Muscle layer of colon (tissue), 2 donors: ENCODE results near the gene ARPC2.

ENCODE experiments used
- H3K27ac ChIP-seq: one replicate; pipeline ENCODE4 v1.7.0; 2013; ENCODE audit warnings: low read depth, mild to moderate bottlenecking, low read length, moderate library complexity
- H3K27me3 ChIP-seq, 2 donors: one replicate each; pipeline ENCODE4 v1.7.0; 2013; ENCODE audit warnings: low read length in 2 of 2, mild to moderate bottlenecking in 2 of 2; ENCODE audit not compliant: insufficient read depth in 2 of 2, control insufficient read depth in 1 of 2
- H3K36me3 ChIP-seq: one replicate; pipeline ENCODE4 v1.7.0; 2013; ENCODE audit warnings: mild to moderate bottlenecking, low read length; ENCODE audit not compliant: insufficient read depth
- H3K4me1 ChIP-seq: one replicate; pipeline ENCODE4 v1.7.0; 2013; ENCODE audit warnings: mild to moderate bottlenecking, low read length; ENCODE audit not compliant: insufficient read depth
- H3K4me3 ChIP-seq, 2 donors: one replicate each; pipeline ENCODE4 v1.7.0; 2013; ENCODE audit warnings: low read length in 2 of 2, low read depth in 1 of 2, mild to moderate bottlenecking in 1 of 2, moderate library complexity in 1 of 2
- H3K9ac ChIP-seq: one replicate; pipeline ENCODE4 v1.7.0; 2013; ENCODE audit warnings: low read length
- H3K9me3 ChIP-seq: one replicate; pipeline ENCODE4 v1.7.0; 2013; ENCODE audit warnings: mild to moderate bottlenecking, low read length
- donor health status: abdominal sarcoma.
- donor health status: Adenocarcinoma of cecum.

The ARPC2 gene

GRCh38 chr2:218257390-218257981 is 40.5 kb downstream of the ARPC2 start:
- Histone ChIP-seq H3K9me3 (no peaks in the 10 kb centered on the region), H3K36me3 (peaks cover 38% of the 10 kb centered on the region), H3K4me1 (peaks cover 42% of the 10 kb centered on the region), H3K4me3 (no peak overlapping the region), H3K27me3 (no peaks in the 10 kb centered on the region), H3K9ac (no peak overlapping the region), H3K27ac (no peak overlapping the region)

GRCh38 chr2:218259099-218259961 is 42.3 kb downstream of the ARPC2 start:
- no peaks in the 10 kb centered on the region for H3K27me3 ChIP-seq
- H3K9ac ChIP-seq: no peak overlapping the region
- H3K9me3 ChIP-seq: no peaks in the 10 kb centered on the region
- H3K4me3 ChIP-seq: no peak overlapping the region
- H3K36me3 ChIP-seq: peaks cover 28% of the 10 kb centered on the region
- peaks cover 60% of the 10 kb centered on the region for H3K4me1 ChIP-seq
- H3K27ac ChIP-seq: peak overlapping the region; percentile 90

- Histone ChIP-seq H3K27me3 (no peaks in the 10 kb centered on the region), H3K4me1 (peaks cover 65% of the 10 kb centered on the region), H3K27ac (peak overlapping the region; percentile 90), H3K9ac (no peak overlapping the region), H3K9me3 (no peaks in the 10 kb centered on the region), H3K4me3 (no peak overlapping the region), H3K36me3 (peaks cover 28% of the 10 kb centered on the region)
Measured at GRCh38 chr2:218260166-218260565, 43.2 kb downstream of the ARPC2 start.

- Histone ChIP-seq H3K9ac (no peak within 1 kb of the TSS), H3K4me1 (peaks cover 65% of the 10 kb centered on the region)
Measured at GRCh38 chr2:218260742-218261422, 43.9 kb downstream of the ARPC2 start, which contains the start of gene GPBAR1. Gene GPBAR1, plus strand, starts transcription at chr2:218261015. Its CDS starts 1,710 bp downstream, at chr2:218262725.

DNA sequence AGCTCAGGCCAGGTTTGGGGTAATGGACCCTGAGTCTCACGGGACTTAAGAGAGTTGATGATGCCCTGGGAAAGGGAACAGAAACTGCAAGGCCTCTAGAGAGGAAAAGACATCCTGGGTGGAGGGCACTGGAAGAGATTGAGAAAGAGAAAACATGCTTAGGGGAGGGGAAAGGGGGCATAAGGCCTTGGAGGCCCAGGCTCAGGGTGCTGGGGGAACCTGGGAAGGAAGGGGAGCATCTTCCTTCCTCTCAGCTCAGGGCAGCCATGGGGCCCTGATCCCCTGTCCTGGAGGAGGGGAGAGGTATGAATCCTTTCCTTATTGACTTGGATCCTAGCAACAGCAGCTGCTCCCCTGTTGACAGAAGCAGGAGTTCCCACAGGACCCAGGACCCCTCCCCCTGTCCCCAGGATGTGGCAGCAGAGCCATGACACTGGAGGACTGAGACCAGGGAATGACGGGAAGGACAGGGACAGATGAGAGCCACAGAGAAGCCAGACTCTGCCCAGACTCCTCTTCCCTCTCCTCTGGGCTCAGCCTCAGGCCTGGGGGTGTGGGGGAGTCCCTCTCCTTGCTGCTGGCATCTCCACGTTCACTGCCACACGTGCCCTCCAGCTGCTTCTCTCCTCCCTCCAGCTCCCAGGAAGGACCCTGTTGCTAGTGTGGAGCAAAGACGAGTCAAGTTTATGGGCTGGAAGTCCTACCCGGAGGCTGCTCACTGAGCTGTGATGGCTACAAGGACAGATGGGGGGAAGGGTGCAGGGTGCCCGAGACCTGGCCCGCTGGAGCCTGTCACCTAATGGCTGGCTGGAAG is 44.6 kb downstream of the ARPC2 start:
- no peaks in the 10 kb centered on the region for H3K27me3 ChIP-seq
- H3K27ac ChIP-seq: peak overlapping the region; percentile 90
- no peaks in the 10 kb centered on the region for H3K9me3 ChIP-seq
- peak overlapping the region in 1 of 2 donors; percentile 25 for H3K4me3 ChIP-seq
- peaks cover 32% of the 10 kb centered on the region for H3K36me3 ChIP-seq
- no peak overlapping the region for H3K9ac ChIP-seq
- H3K4me1 ChIP-seq: peaks cover 65% of the 10 kb centered on the region

More at GRCh38 chr2:218260742-218261422, 43.9 kb downstream of the ARPC2 start, which contains the start of gene GPBAR1:
- no peaks in the 10 kb centered on the region for H3K9me3 ChIP-seq
- peak within 1 kb of the TSS; percentile 90 for H3K27ac ChIP-seq
- no peaks in the 10 kb centered on the region for H3K27me3 ChIP-seq
- peak within 1 kb of the TSS in 1 of 2 donors; percentile 25 for H3K4me3 ChIP-seq
- H3K36me3 ChIP-seq: peaks cover 28% of the 10 kb centered on the region

GRCh38 chr2:218262237-218262600 is 45.2 kb downstream of the ARPC2 start:
- Histone ChIP-seq H3K4me3 (no peak overlapping the region), H3K9me3 (no peaks in the 10 kb centered on the region), H3K9ac (no peak overlapping the region), H3K27me3 (no peaks in the 10 kb centered on the region), H3K27ac (peak overlapping the region; percentile 90), H3K4me1 (peaks cover 65% of the 10 kb centered on the region), H3K36me3 (peaks cover 38% of the 10 kb centered on the region)

DNA sequence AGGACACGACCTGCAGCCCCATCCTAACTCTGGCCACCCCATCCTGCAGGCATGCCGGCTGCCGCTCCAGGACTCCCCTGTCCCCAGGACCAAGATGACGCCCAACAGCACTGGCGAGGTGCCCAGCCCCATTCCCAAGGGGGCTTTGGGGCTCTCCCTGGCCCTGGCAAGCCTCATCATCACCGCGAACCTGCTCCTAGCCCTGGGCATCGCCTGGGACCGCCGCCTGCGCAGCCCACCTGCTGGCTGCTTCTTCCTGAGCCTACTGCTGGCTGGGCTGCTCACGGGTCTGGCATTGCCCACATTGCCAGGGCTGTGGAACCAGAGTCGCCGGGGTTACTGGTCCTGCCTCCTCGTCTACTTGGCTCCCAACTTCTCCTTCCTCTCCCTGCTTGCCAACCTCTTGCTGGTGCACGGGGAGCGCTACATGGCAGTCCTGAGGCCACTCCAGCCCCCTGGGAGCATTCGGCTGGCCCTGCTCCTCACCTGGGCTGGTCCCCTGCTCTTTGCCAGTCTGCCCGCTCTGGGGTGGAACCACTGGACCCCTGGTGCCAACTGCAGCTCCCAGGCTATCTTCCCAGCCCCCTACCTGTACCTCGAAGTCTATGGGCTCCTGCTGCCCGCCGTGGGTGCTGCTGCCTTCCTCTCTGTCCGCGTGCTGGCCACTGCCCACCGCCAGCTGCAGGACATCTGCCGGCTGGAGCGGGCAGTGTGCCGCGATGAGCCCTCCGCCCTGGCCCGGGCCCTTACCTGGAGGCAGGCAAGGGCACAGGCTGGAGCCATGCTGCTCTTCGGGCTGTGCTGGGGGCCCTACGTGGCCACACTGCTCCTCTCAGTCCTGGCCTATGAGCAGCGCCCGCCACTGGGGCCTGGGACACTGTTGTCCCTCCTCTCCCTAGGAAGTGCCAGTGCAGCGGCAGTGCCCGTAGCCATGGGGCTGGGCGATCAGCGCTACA is 45.9 kb downstream of the ARPC2 start:
- Histone ChIP-seq H3K27me3 (no peaks in the 10 kb centered on the region), H3K4me3 (no peak overlapping the region), H3K9ac (no peak overlapping the region), H3K36me3 (peaks cover 44% of the 10 kb centered on the region), H3K4me1 (peaks cover 65% of the 10 kb centered on the region), H3K27ac (peak overlapping the region; percentile 90), H3K9me3 (no peaks in the 10 kb centered on the region)

DNA sequence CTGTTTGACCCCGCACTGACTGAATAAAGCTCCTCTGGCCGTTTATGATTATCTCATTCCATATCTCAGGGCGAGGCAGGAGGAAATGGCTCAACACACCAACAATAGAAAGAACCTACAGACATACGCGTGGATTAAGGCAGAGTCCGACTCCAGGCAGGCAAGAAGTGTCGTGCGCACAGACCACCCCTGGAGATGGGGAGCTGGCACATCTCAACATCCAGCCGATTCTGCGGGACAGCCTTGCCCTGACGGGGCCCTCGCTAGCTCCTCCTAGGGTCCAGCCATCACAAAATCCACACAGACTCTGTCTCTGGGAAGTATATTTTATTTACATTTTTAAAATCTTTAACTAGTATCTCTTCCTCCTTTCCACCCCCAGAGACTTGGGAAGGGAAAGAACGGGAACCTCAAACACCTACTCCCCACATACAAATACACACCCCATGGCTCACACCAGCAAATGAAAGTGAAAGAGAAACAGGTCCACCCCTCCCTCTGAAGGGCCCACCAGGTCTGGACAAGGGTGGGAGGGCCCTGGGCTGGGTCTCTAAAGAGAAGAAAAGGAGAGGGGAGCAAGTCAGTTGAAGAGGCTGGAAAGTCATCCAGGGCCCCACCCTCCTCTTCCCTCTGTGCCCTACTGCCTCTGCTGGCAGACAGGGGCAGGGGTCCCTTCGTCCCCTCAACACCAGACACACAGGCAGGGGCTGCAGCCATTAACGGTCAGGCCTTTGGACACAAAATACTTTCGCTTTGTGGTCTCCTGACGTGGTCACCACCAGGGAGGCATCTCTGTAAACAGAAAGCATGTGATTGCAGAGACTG is 47.0 kb downstream of the ARPC2 start:
- H3K9me3 ChIP-seq: no peaks in the 10 kb centered on the region
- H3K27me3 ChIP-seq: no peaks in the 10 kb centered on the region
- H3K4me3 ChIP-seq: no peak overlapping the region
- no peak overlapping the region for H3K9ac ChIP-seq
- peaks cover 61% of the 10 kb centered on the region for H3K4me1 ChIP-seq
- H3K27ac ChIP-seq: peak overlapping the region; percentile 24
- peaks cover 44% of the 10 kb centered on the region for H3K36me3 ChIP-seq

GRCh38 chr2:218264773-218265561 is 48.0 kb downstream of the ARPC2 start:
- H3K4me3 ChIP-seq: no peak overlapping the region
- peaks cover 57% of the 10 kb centered on the region for H3K4me1 ChIP-seq
- H3K27me3 ChIP-seq: no peaks in the 10 kb centered on the region
- peaks cover 44% of the 10 kb centered on the region for H3K36me3 ChIP-seq
- peak overlapping the region; percentile 24 for H3K27ac ChIP-seq
- H3K9ac ChIP-seq: no peak overlapping the region
- no peaks in the 10 kb centered on the region for H3K9me3 ChIP-seq
